ENCODE measurements around the gene TXNRD3. TPM values are rescaled to one million over a fixed set of nuclear protein-coding genes. Genes with fewer than 3 reads are reported as not detected.

Gene TXNRD3
- total RNA-seq, 2 experiments from 2014 or later: not detected

DNA sequence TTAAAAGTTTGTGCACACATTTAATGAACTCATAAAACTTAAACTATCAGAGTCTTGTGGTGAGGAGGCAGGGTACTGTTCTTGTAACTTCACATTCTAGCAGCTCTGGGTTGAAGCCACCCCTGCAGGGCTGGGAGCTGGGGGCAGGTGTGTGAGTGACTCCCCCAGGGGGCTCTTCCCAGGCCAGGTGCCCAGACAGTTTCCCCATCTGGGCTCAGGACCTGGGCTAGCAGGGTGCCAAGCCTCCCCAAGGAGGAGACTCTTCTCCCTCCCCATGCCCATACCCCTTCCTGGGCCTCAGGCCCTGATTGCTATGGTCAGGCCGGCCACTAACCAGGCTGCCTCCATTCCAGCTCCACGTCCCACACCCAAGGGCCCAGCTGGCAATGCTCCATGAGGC lies 27.1 kb upstream of the TXNRD3 start:
- Histone ChIP-seq H3K4me1 (ENCODE audit: insufficient read depth, low read length, poor library complexity, severe bottlenecking) (peaks cover 27% of the 10 kb centered on the region), H3K36me3 (ENCODE audit: insufficient read depth, low read length) (no peaks in the 10 kb centered on the region), H3K27ac (ENCODE audit: low read depth, low read length, poor library complexity, severe bottlenecking) (no peak overlapping the region), H3K79me2 (ENCODE audit: insufficient read depth, low read depth, low read length) (no peaks in the 10 kb centered on the region), H3K9me2 (ENCODE audit: insufficient read depth, low read length) (no peaks in the 10 kb centered on the region), H3K4me2 (ENCODE audit: low read length) (no peak overlapping the region), H2AFZ (ENCODE audit: low read length) (no peak overlapping the region), H3K9me3 (ENCODE audit: low read length) (no peaks in the 10 kb centered on the region), H4K20me1 (ENCODE audit: insufficient read depth, low read length) (no peaks in the 10 kb centered on the region), H3K4me3 (ENCODE audit: low read depth, low read length, poor library complexity, severe bottlenecking) (no peak overlapping the region)
- ChIA-PET POLR2A (no interaction called here), CTCF (ENCODE audit: unreplicated experiment) (no interaction called here)
- no TSS peak for BruUV-seq (replicated peaks)
- intact Hi-C loops (cut with micrococcal nuclease; ENCODE audit: unreplicated experiment): no loop called here
- TF ChIP-seq, protein P1, sequence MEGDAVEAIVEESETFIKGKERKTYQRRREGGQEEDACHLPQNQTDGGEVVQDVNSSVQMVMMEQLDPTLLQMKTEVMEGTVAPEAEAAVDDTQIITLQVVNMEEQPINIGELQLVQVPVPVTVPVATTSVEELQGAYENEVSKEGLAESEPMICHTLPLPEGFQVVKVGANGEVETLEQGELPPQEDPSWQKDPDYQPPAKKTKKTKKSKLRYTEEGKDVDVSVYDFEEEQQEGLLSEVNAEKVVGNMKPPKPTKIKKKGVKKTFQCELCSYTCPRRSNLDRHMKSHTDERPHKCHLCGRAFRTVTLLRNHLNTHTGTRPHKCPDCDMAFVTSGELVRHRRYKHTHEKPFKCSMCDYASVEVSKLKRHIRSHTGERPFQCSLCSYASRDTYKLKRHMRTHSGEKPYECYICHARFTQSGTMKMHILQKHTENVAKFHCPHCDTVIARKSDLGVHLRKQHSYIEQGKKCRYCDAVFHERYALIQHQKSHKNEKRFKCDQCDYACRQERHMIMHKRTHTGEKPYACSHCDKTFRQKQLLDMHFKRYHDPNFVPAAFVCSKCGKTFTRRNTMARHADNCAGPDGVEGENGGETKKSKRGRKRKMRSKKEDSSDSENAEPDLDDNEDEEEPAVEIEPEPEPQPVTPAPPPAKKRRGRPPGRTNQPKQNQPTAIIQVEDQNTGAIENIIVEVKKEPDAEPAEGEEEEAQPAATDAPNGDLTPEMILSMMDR (conservative IDR thresholded peaks at IDR 0.05; ENCODE audit: low read length): no peak
- TF ChIP-seq EZH2phosphoT487 (IDR thresholded peaks at IDR 0.05; ENCODE audit: borderline replicate concordance, low read depth, low read length): no peak
- DNase-seq (ENCODE audit: low spot score): no peak

DNA sequence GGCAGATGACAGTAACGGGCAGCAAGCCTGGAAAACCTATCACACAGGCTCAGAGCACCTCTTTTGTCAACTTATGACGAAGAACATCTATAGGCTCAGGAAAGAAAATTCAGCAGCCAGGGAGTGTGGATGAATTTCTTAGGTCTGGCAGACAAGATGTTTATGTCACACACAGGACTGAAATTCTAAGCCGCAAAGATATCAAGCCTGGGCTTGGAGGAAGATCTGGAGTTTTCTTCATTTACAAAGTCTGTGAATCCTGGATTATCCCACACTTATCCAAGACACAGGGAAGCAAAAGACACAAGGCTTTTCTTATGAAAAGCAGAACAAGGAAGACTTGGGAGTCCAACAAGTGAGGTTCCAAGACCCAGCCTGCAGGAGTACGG lies 25.7 kb upstream of the TXNRD3 start:
- TF ChIP-seq, protein P1 (conservative IDR thresholded peaks at IDR 0.05; ENCODE audit: low read length): no peak
- TF ChIP-seq EZH2phosphoT487 (IDR thresholded peaks at IDR 0.05; ENCODE audit: borderline replicate concordance, low read depth, low read length): no peak
- H3K36me3 ChIP-seq (ENCODE audit: insufficient read depth, low read length): no peaks in the 10 kb centered on the region
- peaks cover 27% of the 10 kb centered on the region for H3K4me1 ChIP-seq (ENCODE audit: insufficient read depth, low read length, poor library complexity, severe bottlenecking)
- ChIA-PET CTCF (ENCODE audit: unreplicated experiment) (no interaction called here), POLR2A (no interaction called here)
- no peaks in the 10 kb centered on the region for H4K20me1 ChIP-seq (ENCODE audit: insufficient read depth, low read length)
- H3K9me3 ChIP-seq (ENCODE audit: low read length): no peaks in the 10 kb centered on the region
- H2AFZ ChIP-seq (ENCODE audit: low read length): no peak overlapping the region
- H3K4me2 ChIP-seq (ENCODE audit: low read length): no peak overlapping the region
- no peaks in the 10 kb centered on the region for H3K79me2 ChIP-seq (ENCODE audit: insufficient read depth, low read depth, low read length)
- H3K4me3 ChIP-seq (ENCODE audit: low read depth, low read length, poor library complexity, severe bottlenecking): no peak overlapping the region
- H3K9me2 ChIP-seq (ENCODE audit: insufficient read depth, low read length): no peaks in the 10 kb centered on the region
- DNase-seq (ENCODE audit: low spot score): no peak
- H3K27ac ChIP-seq (ENCODE audit: low read depth, low read length, poor library complexity, severe bottlenecking): no peak overlapping the region
- BruUV-seq (replicated peaks): no TSS peak
- intact Hi-C loops (cut with micrococcal nuclease; ENCODE audit: unreplicated experiment): no loop called here

DNA sequence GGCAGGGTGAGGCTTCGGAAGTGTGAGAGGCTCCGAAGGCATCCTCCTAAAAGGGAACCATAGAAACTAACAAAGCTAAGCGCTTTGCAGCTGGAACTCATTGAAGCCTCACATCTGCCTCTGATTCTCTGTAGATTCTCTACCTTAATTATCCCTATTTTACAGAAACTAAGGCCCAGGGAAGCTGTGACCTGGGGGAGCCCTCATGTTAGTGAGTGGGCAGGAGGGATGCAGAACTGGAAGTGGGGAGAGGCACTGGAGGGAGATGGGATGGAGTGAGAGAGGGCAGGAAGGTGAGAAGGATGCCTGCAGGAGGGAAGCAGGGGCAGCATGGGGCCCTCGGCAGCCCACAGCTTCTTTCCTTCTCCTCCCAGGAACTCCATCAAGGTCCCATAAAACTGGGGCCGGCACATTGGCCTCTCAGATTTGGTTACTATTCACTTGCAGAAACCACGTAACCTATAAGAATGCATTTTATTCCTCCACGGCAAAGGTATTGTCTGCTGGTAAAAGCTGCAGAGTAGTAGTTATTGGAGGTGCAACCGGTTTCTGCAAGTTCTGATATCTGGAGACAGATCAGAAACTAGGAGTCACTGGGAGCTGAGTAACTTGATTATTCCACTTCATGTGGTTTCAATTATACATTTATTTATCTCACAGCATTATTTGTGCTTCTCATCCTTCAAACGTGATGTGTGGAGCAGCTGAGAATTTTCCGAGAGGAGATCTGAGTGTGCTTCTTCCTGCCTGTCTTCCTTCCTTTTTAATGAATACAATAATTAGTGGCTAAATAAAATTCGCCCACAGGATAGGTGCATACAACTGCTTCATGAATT lies 25.1 kb upstream of the TXNRD3 start:
- no peaks in the 10 kb centered on the region for H3K9me2 ChIP-seq (ENCODE audit: insufficient read depth, low read length)
- H3K4me3 ChIP-seq (ENCODE audit: low read depth, low read length, poor library complexity, severe bottlenecking): no peak overlapping the region
- peaks cover 27% of the 10 kb centered on the region for H3K4me1 ChIP-seq (ENCODE audit: insufficient read depth, low read length, poor library complexity, severe bottlenecking)
- intact Hi-C loops (cut with micrococcal nuclease; ENCODE audit: unreplicated experiment): loop anchor here (1.0 to 10.0 kb wide), 3 partner anchors 302 to 865 kb away; no protein-coding TSS in a partner anchor
- no peak overlapping the region for H3K27ac ChIP-seq (ENCODE audit: low read depth, low read length, poor library complexity, severe bottlenecking)
- TF ChIP-seq, protein P1 (conservative IDR thresholded peaks at IDR 0.05; ENCODE audit: low read length): no peak
- no peak for TF ChIP-seq EZH2phosphoT487 (IDR thresholded peaks at IDR 0.05; ENCODE audit: borderline replicate concordance, low read depth, low read length)
- no peaks in the 10 kb centered on the region for H3K9me3 ChIP-seq (ENCODE audit: low read length)
- POLR2A ChIA-PET: no interaction called here
- H3K4me2 ChIP-seq (ENCODE audit: low read length): no peak overlapping the region
- DNase-seq (ENCODE audit: low spot score): no peak
- CTCF ChIA-PET (ENCODE audit: unreplicated experiment): interaction anchor here (1.0 kb wide), 1 partner anchor 769 kb away, joined by 4 read pairs; no protein-coding TSS in a partner anchor
- H2AFZ ChIP-seq (ENCODE audit: low read length): no peak overlapping the region
- BruUV-seq (replicated peaks): no TSS peak
- no peaks in the 10 kb centered on the region for H4K20me1 ChIP-seq (ENCODE audit: insufficient read depth, low read length)
- no peaks in the 10 kb centered on the region for H3K79me2 ChIP-seq (ENCODE audit: insufficient read depth, low read depth, low read length)
- no peaks in the 10 kb centered on the region for H3K36me3 ChIP-seq (ENCODE audit: insufficient read depth, low read length)
